Stimulated activated CD4-positive, alpha-beta T cell treated with anti-CD3 and anti-CD28 coated beads, TNF-alpha, amount 100 ng/mL, for 24 hours (primary cell): Measurements from ENCODE around the gene MAPK1IP1L.

Experiments used
- DNase-seq, 3 experiments: peaks; one replicate each; pipeline ENCODE4 v3.0.0-alpha.2; 2020; ENCODE audit warnings: low read depth in 3 of 3

MAPK1IP1L gene

DNA sequence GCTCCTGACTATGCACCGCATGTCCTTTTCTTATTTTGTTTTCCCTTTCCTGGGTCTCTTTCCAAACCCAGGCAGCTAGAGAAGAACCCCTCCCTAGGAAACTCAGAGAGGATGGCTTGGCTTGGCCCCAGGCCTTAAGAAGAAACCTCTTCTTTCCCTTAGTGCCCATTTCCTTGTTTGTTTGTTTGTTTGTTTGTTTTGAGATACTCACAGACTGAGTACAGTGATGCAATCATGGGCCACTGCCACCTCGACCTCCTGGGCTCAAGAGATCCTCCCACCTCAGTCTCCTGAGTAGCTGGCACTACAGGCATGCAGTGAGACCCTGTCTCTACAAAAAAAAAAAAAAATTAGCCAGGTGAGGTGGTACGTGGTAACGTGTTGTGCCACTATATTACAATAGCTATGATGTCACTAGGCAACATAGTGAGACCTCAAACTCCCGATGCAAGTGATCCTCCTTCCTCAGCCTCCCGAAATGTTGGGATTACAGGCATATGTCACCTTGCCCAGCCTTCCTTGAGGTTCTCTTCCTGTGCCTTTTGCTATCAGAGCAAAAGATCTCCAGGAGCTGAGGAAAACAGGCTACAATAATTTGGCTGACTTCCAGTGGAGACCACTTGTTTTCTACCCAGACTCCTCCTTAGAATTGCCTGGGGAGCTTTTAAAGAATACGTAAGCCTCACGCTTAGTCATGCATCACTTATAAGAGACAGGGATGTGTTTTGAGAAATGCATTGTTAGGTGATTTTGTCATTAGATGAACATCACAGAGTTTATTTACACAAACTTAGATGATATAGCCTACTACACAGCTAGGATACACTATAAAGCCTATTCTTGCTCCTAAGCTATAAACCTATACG lies 43.1 kb downstream of the MAPK1IP1L start:
- no peak for DNase-seq

- peak; percentile 21 to 43 (median 30) for DNase-seq
These were observed 46.6 kb downstream of the MAPK1IP1L start for GRCh38 chr14:55097881-55098560.

DNA sequence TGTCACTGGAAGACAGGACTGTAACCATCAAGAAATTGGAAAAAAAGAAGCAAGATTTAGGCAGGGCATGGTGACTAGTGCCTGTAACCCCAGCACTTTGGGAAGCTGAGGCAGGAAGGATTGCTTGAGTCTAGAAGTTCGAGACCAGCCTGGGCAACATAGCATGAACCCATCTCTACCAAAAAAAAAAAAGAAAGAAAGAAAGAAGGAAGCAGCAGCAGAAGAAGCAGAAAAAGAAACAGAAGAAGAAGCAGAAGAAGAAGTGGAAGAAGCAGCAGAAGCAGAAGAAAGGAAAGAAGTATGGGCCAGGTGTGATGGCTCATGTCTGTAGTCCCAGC lies 47.1 kb downstream of the MAPK1IP1L start:
- no peak for DNase-seq

DNA sequence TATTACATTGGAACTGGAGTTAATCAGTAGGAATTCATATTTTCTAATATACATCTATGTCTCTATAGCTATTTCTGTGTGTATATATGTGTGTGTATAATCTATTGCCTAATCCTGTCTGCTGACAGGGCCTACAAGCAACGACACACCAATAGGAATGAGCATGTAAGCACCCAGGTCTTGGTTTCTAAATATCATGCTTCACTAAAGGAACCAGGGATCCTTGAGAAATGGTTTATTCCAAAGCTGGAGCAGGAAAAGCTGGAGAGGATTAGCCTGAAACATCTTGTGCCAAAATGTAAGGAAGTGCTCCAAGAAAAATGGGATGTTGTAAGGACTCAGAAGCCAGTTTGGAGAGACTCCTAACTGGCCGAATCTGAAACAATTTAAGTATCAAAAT lies 48.3 kb downstream of the MAPK1IP1L start:
- no peak for DNase-seq

DNA sequence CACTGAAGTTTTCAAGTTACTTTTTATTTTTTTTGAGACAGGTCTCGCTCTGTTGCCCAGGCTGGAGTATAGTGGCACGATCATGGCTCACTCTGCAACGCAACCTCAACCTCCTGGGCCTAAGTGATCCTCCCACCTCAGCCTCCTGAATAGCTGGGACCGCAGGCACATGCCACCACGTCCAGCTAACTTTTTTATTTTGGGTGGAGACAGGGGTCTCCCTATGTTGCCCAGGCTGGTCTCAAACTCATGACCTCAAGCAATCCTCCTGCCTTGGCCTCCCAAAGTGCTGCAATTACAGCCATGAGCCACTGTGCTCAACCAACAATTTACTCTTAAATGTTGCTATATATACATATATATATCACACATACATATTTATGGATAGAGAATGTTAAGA lies 50.3 kb downstream of the MAPK1IP1L start:
- no peak for DNase-seq

GRCh38 chr14:55102141-55102621 lies 50.7 kb downstream of the MAPK1IP1L start:
- DNase-seq, result peak in 2 of 3 experiments; percentile 18 to 22

GRCh38 chr14:55103005-55103640 lies 51.7 kb downstream of the MAPK1IP1L start:
- peak; percentile 16 to 28 (median 20) for DNase-seq

- no peak for DNase-seq
These were observed 52.8 kb downstream of the MAPK1IP1L start for GRCh38 chr14:55103971-55104954.

DNA sequence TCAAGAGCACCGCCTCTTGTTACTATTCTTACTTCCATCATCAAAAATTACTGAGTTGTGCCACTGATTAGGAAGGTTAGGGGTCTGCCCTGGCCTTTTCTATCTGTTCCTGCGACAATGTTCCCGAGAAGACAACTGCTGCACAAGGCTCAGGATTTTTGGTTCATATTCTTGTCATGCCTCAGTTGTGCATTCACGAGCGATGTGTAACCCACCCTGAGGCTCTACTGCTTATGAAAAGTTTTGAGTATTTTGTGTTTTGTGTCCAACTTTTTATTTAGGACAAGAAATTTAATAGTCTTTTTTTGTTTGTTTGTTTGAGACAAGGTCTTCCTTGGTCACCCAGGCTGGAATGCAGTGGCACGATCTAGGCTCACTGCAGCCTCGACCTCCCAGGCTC lies 54.5 kb downstream of the MAPK1IP1L start:
- DNase-seq, result no peak

GRCh38 chr14:55107766-55108554 lies 56.5 kb downstream of the MAPK1IP1L start:
- no peak for DNase-seq

- no peak for DNase-seq
These were observed 58.4 kb downstream of the MAPK1IP1L start for GRCh38 chr14:55109836-55110235.

- DNase-seq, result no peak
These were observed 59.8 kb downstream of the MAPK1IP1L start for GRCh38 chr14:55111122-55111708.

- no peak for DNase-seq
These were observed 63.3 kb downstream of the MAPK1IP1L start for GRCh38 chr14:55114720-55115119.

- no peak for DNase-seq
These were observed 64.0 kb downstream of the MAPK1IP1L start for GRCh38 chr14:55115460-55115859.

GRCh38 chr14:55115861-55116245 lies 64.4 kb downstream of the MAPK1IP1L start:
- DNase-seq, result no peak

DNA sequence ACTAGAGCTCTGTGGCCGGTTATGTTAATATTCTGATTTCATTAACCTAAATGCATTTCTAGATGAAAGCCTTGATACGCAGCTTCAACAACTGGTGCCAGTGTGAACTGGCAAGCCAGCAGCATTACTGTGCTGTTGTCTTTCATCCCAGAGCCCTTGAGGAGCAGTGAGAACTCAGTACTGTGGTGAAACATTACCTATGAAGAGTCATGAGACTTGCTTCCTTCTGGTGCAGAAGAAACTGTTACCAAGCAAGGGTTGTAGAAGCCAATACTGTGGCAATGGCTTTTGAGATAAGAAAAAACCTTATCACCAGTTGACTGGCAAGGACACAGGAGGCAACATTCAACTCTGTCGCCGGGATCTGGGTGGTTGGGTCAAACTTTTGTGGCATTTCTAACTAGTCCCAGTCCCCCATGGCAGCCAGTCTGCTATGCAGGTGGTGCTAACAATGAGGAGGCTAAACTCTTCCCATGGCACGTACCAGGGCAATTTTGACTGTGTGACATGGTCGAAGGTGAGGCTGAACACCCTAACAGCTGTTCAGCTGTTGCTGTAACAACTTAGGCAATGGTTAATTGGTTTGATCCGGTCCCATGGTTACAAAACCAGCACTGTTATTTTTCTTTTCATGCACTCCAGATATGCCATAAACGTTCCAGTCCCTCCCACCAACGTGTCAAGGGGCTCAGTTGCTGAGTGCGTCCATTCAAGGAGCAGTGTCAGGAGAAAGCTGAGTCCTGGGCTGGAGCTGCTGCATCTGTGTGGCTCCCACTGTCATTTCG lies 65.0 kb downstream of the MAPK1IP1L start:
- no peak for DNase-seq

DNA sequence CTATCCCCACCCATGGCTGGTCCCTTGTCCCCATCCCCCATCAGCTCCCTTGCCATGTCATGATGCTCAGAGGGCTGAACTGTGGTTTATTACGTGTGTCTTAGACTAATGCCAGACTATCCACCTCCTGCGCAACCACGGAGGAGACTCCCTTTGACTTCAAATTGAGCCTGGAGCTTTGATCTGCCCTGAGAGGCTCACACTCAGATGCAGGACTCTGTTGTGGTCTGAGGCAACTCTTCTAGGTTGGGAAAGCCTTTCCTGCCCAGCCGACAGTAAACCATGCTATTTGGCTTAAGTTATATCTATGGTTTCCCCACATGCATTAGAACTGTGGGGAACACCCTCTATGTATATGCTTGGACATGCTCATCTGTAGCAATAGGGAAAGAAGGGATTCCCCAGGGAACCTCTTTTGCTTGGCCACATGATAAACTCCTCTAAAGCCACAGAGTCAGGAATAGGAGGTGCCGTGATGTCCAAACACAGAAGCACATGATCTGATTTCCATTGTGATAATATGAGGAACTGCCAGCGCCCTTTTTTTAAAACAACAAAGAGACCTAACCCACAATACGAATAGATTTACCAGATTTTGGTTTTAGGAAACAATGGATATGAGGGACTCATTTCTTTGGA lies 66.5 kb downstream of the MAPK1IP1L start:
- no peak for DNase-seq

- no peak for DNase-seq
These were observed 67.3 kb downstream of the MAPK1IP1L start for GRCh38 chr14:55118761-55119160.
